HepG2 (cell line): Measurements from ENCODE around the gene VPS13D. TPM values are rescaled to one million over a fixed set of nuclear protein-coding genes. Genes with fewer than 3 reads are reported as not detected.

Experiments
- ATAC-seq: fragments of 200-7000 bp; cut with Tn5 transposase; 3 replicates; pipeline ENCODE4 v1.9.1; 2020; ENCODE audit warnings: mild to moderate bottlenecking, moderate library complexity
- BruUV-seq: library from RNA; stranded (reverse); fragments of 400-500 nt; replicated peaks from 2 replicates; lab custom pipeline; 2021; lab: Mats Ljungman, UMichigan
- CTCF ChIA-PET: fragments of 300-600 bp; formaldehyde crosslinking; extraction: SDS; loops from one replicate; lab custom pipeline; 2021; ENCODE audit warnings: low total read pairs, inconsistent platforms, low intra/inter-chr PET ratio; lab: Yijun Ruan, JAX
- POLR2A ChIA-PET: fragments of 350-600 bp; sonication (Branson Sonifier 250); formaldehyde crosslinking; loops from one replicate; lab custom pipeline; 2020; ENCODE audit warnings: antibody characterized with exemption, inconsistent platforms; lab: Yijun Ruan, JAX
- DNase-seq: peaks from one replicate; pipeline ENCODE4 v3.0.0-alpha.2; 2015; ENCODE audit warnings: low spot score
- FAIRE-seq: peaks from 3 replicates; lab custom pipeline; 2011; peaks lifted over from hg19 to GRCh38; lab: Jason Lieb, UNC
- H2AFZ ChIP-seq: one replicate; pipeline ENCODE4 v1.6.1; 2011; ENCODE audit warnings: low read length, inconsistent platforms
- H3K27ac ChIP-seq: fragments of 300-600 bp; 3 replicates; pipeline ENCODE4 v1.8.0; 2011; ENCODE audit warnings: mixed run types, mild to moderate bottlenecking, mixed read lengths, low read length, inconsistent platforms; ENCODE audit not compliant: insufficient read depth; ENCODE audit errors: extremely low read length
- H3K27me3 ChIP-seq, 2 experiments: fragments of 200-600 bp in 1 of 2; 2 replicates in 1 of 2; 3 replicates in 1 of 2; pipeline versions ENCODE4 v1.6.0 to v1.8.0; 2011; ENCODE audit warnings: low read length in 2 of 2, mild to moderate bottlenecking in 2 of 2, moderate library complexity in 2 of 2, inconsistent platforms in 1 of 2; ENCODE audit not compliant: insufficient read depth in 2 of 2, control insufficient read depth in 1 of 2
- H3K36me3 ChIP-seq, 2 experiments: fragments of 200-600 bp in 1 of 2; replicated peaks in 1 of 2; 2 replicates in 1 of 2; 3 replicates in 1 of 2; pipeline versions ENCODE4 v1.5.1 to v1.8.0; 2011; ENCODE audit warnings: low read length in 2 of 2, inconsistent platforms in 1 of 2; ENCODE audit not compliant: insufficient read depth in 2 of 2, control insufficient read depth in 1 of 2
- H3K4me1 ChIP-seq: 2 replicates; pipeline ENCODE4 v1.5.1; 2012; ENCODE audit warnings: low read length, inconsistent platforms; ENCODE audit not compliant: insufficient read depth
- H3K4me2 ChIP-seq: 2 replicates; pipeline ENCODE4 v1.6.0; 2011; ENCODE audit warnings: low read depth, low read length, inconsistent platforms
- H3K4me3 ChIP-seq, 3 experiments: fragments of 200-600 bp in 1 of 3; sonication (generic), shearing (Covaris generic) in 1 of 3; replicated peaks in 1 of 3; 2 replicates each; pipeline ENCODE4 v1.5.1; 2011 to 2016; ENCODE audit warnings: low read length in 3 of 3, inconsistent platforms in 2 of 3, low read depth in 2 of 3, mild to moderate bottlenecking in 2 of 3, control low read depth in 1 of 3, mixed read lengths in 1 of 3; ENCODE audit not compliant: insufficient read depth in 1 of 3
- H3K79me2 ChIP-seq: one replicate; pipeline ENCODE4 v1.6.1; 2011; ENCODE audit warnings: low read length, inconsistent platforms; ENCODE audit not compliant: insufficient read depth
- H3K9ac ChIP-seq: 2 replicates; pipeline ENCODE4 v1.6.0; 2011; ENCODE audit warnings: mild to moderate bottlenecking, low read depth, low read length, inconsistent platforms; ENCODE audit not compliant: insufficient read depth
- H3K9me3 ChIP-seq: 2 replicates; pipeline ENCODE4 v1.5.1; 2012; ENCODE audit warnings: mild to moderate bottlenecking, low read length
- H4K20me1 ChIP-seq: 2 replicates; pipeline ENCODE4 v1.6.0; 2011; ENCODE audit warnings: inconsistent platforms, mild to moderate bottlenecking, low read length, moderate library complexity; ENCODE audit not compliant: insufficient read depth
- CBX1 ChIP-seq: IDR thresholded peaks from one replicate; pipeline ENCODE4 v1.6.1; 2016; ENCODE audit warnings: antibody characterized with exemption, low read depth
- ZNF124 ChIP-seq: sonication (generic); formaldehyde crosslinking; IDR thresholded peaks from 2 replicates; pipeline ENCODE4 v1.4.0; 2020; ENCODE audit warnings: missing genetic modification reagents
- ZNF160 ChIP-seq: sonication (generic); formaldehyde crosslinking; IDR thresholded peaks from 2 replicates; pipeline ENCODE4 v1.8.0; 2022; ENCODE audit warnings: mild to moderate bottlenecking, inconsistent platforms, missing genetic modification reagents
- ZNF20 ChIP-seq: sonication (generic); formaldehyde crosslinking; IDR thresholded peaks from 2 replicates; pipeline ENCODE4 v1.4.0; 2020; ENCODE audit warnings: mild to moderate bottlenecking, moderate library complexity, missing genetic modification reagents
- WGBS: methylation state at CpG from one replicate; pipeline ENCODE4 v1.1.6; 2017; ENCODE audit warnings: low lambda C conversion rate; 5-methylcytosine and 5-hydroxymethylcytosine counted together
- in situ Hi-C: cut with HindIII; loops from 2 replicates; pipeline ENCODE4 v1.10.0; 2017; ENCODE audit warnings: low pct_unique_long_range_greater_than_20kb; ENCODE audit not compliant: extremely low pct_ligation_motif_present
- intact Hi-C: fragments of 100-400 bp; cut with micrococcal nuclease; formaldehyde crosslinking; loops from one replicate; pipeline ENCODE4 v1.10.0; 2022; ENCODE audit not compliant: unreplicated experiment
- polyA plus RNA-seq, 8 experiments: library from polyadenylated mRNA; depleted of rRNA in 3 of 8; stranded (reverse) in 7 of 8; unstranded in 1 of 8; fragments of >200 nt; fragmentation: Illumina TruSeq in 4 of 8; extraction: Trizol in 4 of 8; gene quantifications; 2 replicates each; pipeline versions ENCODE4 v1.2.1 to v1.2.3, GENCODE V29; 2011 to 2016; ENCODE audit warnings: low read depth in 4 of 8, missing spikeins in 1 of 8, mixed read lengths in 1 of 8; ENCODE audit not compliant: insufficient read depth in 1 of 8
- total RNA-seq, 5 experiments: library from RNA; depleted of rRNA; stranded (reverse); fragments of >200 nt; fragmentation: Illumina TruSeq; extraction: Trizol; gene quantifications; 2 replicates each; pipeline ENCODE4 v1.2.3, GENCODE V29; 2016; ENCODE audit warnings: low read depth in 1 of 5
- TF ChIP-seq, protein P1 (sequence below): sonication (generic); formaldehyde crosslinking; IDR thresholded peaks from 2 replicates; pipeline ENCODE4 v1.4.0; 2020; ENCODE audit warnings: missing genetic modification reagents, borderline replicate concordance

The VPS13D gene
- total and polyA plus RNA-seq, 2 of the 13 experiments (the other 11 are each of a cell fraction or from before 2014, with no cell fraction given), result 8.6 to 13.9 TPM

GRCh38 chr1:12336413-12336812 is 106.6 kb downstream of the VPS13D start (continued):
- TF ChIP-seq, protein P1, sequence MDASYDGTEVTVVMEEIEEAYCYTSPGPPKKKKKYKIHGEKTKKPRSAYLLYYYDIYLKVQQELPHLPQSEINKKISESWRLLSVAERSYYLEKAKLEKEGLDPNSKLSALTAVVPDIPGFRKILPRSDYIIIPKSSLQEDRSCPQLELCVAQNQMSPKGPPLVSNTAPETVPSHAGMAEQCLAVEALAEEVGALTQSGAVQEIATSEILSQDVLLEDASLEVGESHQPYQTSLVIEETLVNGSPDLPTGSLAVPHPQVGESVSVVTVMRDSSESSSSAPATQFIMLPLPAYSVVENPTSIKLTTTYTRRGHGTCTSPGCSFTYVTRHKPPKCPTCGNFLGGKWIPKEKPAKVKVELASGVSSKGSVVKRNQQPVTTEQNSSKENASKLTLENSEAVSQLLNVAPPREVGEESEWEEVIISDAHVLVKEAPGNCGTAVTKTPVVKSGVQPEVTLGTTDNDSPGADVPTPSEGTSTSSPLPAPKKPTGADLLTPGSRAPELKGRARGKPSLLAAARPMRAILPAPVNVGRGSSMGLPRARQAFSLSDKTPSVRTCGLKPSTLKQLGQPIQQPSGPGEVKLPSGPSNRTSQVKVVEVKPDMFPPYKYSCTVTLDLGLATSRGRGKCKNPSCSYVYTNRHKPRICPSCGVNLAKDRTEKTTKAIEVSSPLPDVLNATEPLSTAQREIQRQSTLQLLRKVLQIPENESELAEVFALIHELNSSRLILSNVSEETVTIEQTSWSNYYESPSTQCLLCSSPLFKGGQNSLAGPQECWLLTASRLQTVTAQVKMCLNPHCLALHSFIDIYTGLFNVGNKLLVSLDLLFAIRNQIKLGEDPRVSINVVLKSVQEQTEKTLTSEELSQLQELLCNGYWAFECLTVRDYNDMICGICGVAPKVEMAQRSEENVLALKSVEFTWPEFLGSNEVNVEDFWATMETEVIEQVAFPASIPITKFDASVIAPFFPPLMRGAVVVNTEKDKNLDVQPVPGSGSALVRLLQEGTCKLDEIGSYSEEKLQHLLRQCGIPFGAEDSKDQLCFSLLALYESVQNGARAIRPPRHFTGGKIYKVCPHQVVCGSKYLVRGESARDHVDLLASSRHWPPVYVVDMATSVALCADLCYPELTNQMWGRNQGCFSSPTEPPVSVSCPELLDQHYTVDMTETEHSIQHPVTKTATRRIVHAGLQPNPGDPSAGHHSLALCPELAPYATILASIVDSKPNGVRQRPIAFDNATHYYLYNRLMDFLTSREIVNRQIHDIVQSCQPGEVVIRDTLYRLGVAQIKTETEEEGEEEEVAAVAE (CRISPR knock-in tag), result no peak

DNA sequence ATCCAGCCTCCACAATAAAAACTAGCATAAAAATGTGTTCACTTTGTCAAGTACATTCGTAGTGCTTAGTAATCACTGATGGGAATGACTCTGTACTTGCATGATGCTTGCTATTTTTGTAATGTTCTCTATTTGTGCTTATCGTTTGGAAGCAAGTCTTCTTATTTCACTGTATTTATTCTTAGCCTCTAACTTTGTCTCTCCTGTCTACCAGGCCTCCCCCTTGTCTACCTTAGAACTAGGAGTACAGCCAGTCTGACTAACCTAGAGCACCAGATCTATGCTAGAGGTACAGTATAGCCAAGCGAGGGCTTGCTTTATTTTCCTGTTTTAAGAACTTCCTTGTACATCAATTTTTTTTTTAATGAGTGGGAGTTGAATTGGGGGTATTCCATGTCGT is 108.2 kb downstream of the VPS13D start:
- H3K27me3 ChIP-seq, result no peaks in the 10 kb centered on the region
- H3K27ac ChIP-seq, result no peak overlapping the region
- intact Hi-C loops, result loop anchor here (10.0 kb wide), 1 partner anchor 67 kb away; no protein-coding TSS in a partner anchor
- FAIRE-seq (no peak), DNase-seq (no peak), ATAC-seq (no peak)
- peaks cover 47% of the 10 kb centered on the region for H3K4me1 ChIP-seq
- in situ Hi-C loops, result no loop called here
- CTCF ChIA-PET, result no interaction called here
- no peak for TF ChIP-seq ZNF124
- no peak for TF ChIP-seq ZNF160 (CRISPR knock-in tag)
- no peak for TF ChIP-seq ZNF20 (CRISPR knock-in tag)
- no peak for TF ChIP-seq CBX1
- no peaks in the 10 kb centered on the region for H3K9me3 ChIP-seq
- no TSS peak for BruUV-seq
- H2AFZ ChIP-seq, result no peak overlapping the region
- peaks cover 2 to 12% of the 10 kb centered on the region in 2 experiments; a peak in 2 of 5 replicates for H3K36me3 ChIP-seq
- no peaks in the 10 kb centered on the region for H4K20me1 ChIP-seq
- POLR2A ChIA-PET, result no interaction called here
- no peak overlapping the region for H3K4me3 ChIP-seq
- no peaks in the 10 kb centered on the region for H3K79me2 ChIP-seq
- WGBS, result 96% methylated on average over 4 of the region's 4 CpGs
- H3K9ac ChIP-seq, result no peak overlapping the region
- no peak overlapping the region for H3K4me2 ChIP-seq
